C1 segment of cervical spinal cord (tissue), 14 donors: ENCODE data around the gene UVRAG.
"Not testable (repeated sequence)": the region's sequence is repeated elsewhere in the genome, so short reads cannot be mapped to it uniquely, and the experiment has no call there.

Source experiments
- DNase-seq, 14 donors: peaks; one replicate each; lab custom pipeline; 2025; lab: John Stamatoyannopoulos, UW

Gene UVRAG

DNA sequence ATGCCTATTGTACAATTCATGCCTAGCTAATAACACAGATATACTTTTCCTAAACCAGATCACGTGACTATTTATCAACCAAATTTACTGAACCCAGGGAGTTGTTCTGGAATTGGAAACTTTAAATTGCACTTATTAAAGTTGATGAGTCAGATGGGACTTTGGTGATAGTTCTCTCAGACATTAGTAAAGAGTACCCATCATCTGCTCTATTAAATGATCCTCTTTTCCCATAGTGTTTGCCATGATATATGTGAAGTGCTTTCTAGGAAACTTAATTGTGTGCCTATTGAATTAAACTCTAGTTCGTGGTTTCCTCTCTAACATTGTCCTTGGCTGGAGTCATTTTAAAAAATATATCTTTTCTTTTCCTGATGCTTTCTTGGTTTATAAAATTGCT lies 99.0 kb downstream of the UVRAG start:
- DNase-seq, result no peak

DNA sequence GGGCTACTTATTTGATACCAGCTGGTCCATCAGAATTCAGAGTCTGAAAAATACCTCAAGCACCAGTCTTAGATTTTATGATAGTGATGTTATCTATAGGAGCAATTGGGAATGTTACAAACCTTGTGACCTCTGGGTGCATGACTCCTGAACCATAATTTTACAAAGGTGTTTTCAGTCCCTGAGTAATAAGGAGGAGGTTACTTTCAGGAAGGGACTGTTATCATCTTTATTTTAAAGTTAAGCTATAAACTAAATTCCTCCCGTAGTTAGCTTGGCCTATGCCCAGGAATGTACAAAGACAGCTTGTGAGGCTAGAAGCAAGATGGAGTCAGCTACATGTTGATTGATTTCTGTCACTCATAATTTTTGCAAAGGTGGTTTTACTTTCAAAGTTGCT lies 101.9 kb downstream of the UVRAG start:
- no peak for DNase-seq

- no peak for DNase-seq
These were observed 103.3 kb downstream of the UVRAG start for GRCh38 chr11:75918331-75918730.

GRCh38 chr11:75919525-75919924 lies 104.5 kb downstream of the UVRAG start:
- DNase-seq, result no peak

GRCh38 chr11:75920848-75921247 lies 105.8 kb downstream of the UVRAG start:
- no peak for DNase-seq

GRCh38 chr11:75921808-75922207 lies 106.8 kb downstream of the UVRAG start:
- no peak for DNase-seq

GRCh38 chr11:75924966-75925784 lies 110.2 kb downstream of the UVRAG start:
- DNase-seq, result peak in 2 of 14 donors; percentile 13 to 16

DNA sequence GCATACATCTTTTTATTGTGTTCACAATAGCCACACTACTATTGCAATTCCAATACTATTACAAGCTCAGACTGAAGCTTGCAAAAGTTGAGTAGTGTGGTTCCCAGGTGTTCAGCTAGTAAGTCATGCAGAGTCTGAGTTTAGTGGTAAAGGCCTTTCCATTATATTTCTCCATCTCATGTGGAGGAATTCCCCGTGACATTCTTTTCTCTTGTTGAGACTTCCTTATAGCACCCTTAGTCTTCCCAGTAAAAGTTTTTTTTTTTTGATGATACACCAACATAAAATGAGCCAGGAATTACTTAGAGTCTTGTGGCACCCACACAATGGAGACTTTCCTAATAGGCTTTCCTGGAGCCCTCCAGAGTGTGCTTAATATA lies 110.8 kb downstream of the UVRAG start:
- no peak for DNase-seq

- no peak for DNase-seq
These were observed 114.7 kb downstream of the UVRAG start for GRCh38 chr11:75929706-75930105.

DNA sequence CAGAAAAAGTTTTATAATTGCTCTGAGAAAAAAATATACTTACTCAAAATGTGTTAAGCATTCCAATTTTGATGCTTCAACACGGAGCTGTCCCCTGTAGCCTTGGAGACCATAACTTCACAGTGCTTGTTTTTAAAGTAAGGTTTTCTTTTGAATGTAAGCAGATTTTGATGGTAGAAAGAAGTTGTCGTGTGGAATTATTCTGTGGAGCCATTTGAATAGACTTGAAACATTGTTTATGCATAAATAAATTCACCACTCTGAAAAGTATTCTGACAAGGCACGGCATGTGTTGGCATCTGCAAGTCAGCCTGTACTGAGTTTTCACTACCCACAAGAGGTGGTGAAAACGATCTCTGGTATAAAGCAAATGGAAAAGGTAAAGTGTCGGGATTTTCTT lies 115.5 kb downstream of the UVRAG start:
- DNase-seq, result no peak

DNA sequence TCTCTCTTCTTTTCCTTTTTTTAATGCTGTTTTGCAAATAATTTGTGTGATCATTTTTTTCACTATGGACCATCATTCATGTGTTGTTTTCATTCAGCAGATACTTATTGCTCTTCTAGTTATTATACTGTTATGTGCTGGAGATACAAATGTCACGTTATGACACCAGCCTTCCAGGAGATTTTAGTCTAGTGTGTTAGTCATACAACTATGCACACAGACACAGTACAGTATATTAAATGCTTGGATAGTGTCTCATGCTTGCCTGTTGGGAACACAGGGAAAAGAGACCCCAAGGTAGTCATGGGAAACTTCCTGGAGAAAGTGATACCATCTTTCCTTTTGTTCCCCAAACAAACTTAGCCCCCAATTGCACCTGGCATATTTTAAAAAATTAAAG lies 116.1 kb downstream of the UVRAG start:
- no peak for DNase-seq

- DNase-seq, result not testable (repeated sequence)
These were observed 118.7 kb downstream of the UVRAG start for GRCh38 chr11:75933736-75934135.

- no peak for DNase-seq
These were observed 119.8 kb downstream of the UVRAG start for GRCh38 chr11:75934851-75935250.

DNA sequence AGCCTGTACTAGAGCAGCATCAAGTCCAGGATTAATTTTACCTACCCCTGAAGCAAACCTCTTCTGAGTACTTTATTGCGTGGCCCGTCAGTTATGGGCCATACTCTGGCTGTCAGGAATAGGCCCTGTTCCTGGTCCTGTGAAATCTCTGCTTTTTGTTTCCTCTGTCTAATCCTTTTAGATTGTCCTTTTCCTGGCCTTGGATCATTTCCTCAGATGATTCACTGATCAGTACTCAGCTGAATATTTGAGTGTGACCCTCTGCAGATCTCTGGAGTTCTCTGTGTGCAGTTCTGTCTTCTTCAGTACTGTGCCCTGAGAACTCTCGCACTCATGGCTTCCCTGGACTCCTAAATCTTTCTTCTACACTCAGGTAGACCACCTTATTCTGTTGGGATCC lies 123.5 kb downstream of the UVRAG start:
- DNase-seq, result no peak

DNA sequence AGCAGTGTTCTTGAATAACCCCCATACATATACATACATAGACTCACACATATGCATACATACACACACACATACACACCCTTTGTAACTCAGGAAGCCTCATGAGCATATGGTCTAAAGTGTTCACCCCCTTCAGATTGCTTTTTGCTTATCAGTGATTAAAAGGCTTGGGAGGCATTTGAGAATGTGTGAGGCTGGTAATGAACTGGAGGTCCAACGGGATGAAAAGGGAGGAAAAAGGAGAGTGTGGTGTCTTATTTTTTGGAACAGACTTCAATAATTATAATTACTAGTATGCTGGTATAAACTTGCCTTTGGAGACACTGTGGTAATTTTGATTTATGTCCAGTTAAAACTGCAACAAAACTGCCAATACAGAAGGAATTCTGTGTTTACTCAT lies 124.5 kb downstream of the UVRAG start:
- no peak for DNase-seq

DNA sequence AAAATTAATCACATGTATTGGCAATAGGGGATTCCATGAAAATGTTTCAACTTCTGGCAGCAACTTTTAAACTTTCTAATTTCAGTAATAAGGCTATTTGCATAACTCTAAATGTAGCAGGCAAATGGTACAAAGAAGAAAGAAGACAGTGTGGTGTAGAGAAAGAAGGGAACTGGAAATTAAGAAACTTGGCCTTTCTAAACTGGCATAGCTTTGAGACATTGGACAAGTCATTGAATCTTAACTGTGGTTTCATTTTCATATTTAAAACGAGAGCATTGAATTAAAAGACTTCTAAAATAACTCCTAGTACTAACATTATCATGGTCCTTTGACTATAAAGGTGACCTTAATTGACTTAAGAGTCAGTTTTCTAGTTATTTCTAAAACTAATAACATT lies 125.0 kb downstream of the UVRAG start:
- no peak for DNase-seq

DNA sequence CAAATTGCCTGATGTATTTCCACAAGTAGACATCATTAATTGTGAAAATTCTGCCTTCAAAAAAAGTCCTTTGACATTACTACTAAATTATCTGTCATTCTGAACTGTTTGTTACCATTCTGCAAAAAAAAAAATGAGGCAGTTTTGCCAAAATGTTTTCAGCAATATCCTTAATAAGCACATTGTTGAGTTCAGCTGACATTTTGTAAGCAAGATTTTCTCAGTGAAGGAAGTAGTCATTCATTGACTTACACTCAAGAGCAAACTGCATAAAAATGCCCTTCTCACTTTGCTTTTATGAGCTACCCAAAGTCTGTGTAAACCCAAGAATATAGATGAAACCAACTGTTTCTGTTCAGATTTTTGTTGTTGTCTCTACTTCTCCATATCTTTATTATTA lies 125.9 kb downstream of the UVRAG start:
- no peak for DNase-seq

- DNase-seq, result no peak
These were observed 129.5 kb downstream of the UVRAG start for GRCh38 chr11:75944515-75944914.

GRCh38 chr11:75945446-75945845 lies 130.4 kb downstream of the UVRAG start:
- DNase-seq, result peak in 1 of 14 donors; percentile 18

GRCh38 chr11:75945947-75946346 lies 130.9 kb downstream of the UVRAG start:
- no peak for DNase-seq

- peak in 6 of 14 donors; percentile 2 to 79 (median 10) for DNase-seq
These were observed 131.8 kb downstream of the UVRAG start for GRCh38 chr11:75946531-75947530.

DNA sequence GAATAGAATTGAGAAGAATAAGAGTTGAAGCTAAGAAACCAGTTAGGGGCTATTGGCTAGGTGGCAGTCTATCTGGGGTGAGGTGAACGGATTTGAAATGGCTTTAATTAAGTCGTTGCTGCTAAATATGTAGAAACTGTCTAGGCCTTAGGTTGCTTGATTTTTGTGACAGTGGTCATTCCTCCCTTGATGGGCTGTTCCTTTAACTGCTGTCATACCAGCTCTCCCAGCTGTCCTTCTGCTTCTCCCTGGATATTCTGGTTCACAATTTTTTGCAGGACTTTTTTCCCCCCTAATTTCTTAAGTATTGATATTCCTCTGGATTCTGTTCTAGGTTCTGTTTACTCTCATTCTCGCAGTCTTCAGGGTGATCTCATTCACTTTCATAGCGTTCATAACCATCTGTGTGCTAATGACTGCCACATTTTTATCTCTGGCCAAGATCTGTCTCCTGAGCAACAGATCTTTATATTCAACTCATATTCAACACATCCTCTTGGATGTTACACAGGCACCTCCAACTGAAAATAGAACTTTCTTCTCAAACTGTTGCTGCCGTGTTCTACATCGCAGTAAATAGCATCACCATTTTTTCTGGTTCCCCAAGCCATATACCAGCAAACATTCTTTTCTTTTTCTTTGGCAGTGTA lies 134.1 kb downstream of the UVRAG start:
- DNase-seq, result peak in 1 of 14 donors; percentile 3
